Measurements from ENCODE around the gene TIAM2. TPM values are rescaled to one million over a fixed set of nuclear protein-coding genes. Genes with fewer than 3 reads are reported as not detected.

The TIAM2 gene
- total and polyA plus RNA-seq, 2 experiments from 2014 or later, result 14.2 to 24.4 TPM

GRCh38 chr6:155219299-155219698, 224.2 kb downstream of the TIAM2 start (continued):
- TF ChIP-seq EZH2phosphoT487 (IDR thresholded peaks at IDR 0.05; ENCODE audit: unreplicated experiment) (no peak), POLR2AphosphoS5 (IDR thresholded peaks at IDR 0.05; ENCODE audit: low read depth) (no peak), ZNF331 (CRISPR knock-in tag; IDR thresholded peaks at IDR 0.05; ENCODE audit: low read depth) (no peak), STAT1 (IDR thresholded peaks at IDR 0.05; ENCODE audit: unreplicated experiment) (no peak), CTCF (conservative IDR thresholded peaks at IDR 0.05; ENCODE audit: low read depth in 2 of 2) (no peak), JUNB (IDR thresholded peaks at IDR 0.05; ENCODE audit: unreplicated experiment) (no peak), NANOG (IDR thresholded peaks at IDR 0.05; ENCODE audit: borderline replicate concordance) (no peak), REST (IDR thresholded peaks at IDR 0.05; ENCODE audit: unreplicated experiment) (no peak)

GRCh38 chr6:155219858-155220301, 224.8 kb downstream of the TIAM2 start:
- no peaks in the 10 kb centered on the region for H3K36me3 ChIP-seq (ENCODE audit: insufficient read depth)
- no peaks in the 10 kb centered on the region for H3K9me2 ChIP-seq (ENCODE audit: insufficient read depth)
- Mint-ChIP-seq H3K27ac (peak overlapping the region; percentile 58; the same call in 1 of the 2 replicates), H3K9me3 (no peaks in the 10 kb centered on the region), H3K4me3 (no peak overlapping the region), H3K4me1 (peaks cover 29% of the 10 kb centered on the region), H3K36me3 (ENCODE audit: low read depth) (peaks cover 4% of the 10 kb centered on the region), H3K27me3 (ENCODE audit: insufficient read depth, low read depth, poor library complexity) (peaks cover 9% of the 10 kb centered on the region)
- H3K27ac ChIP-seq (ENCODE audit: low read depth), result no peak overlapping the region
- H4K20me1 ChIP-seq (replicated peaks; ENCODE audit: insufficient read depth), result no peaks in the 10 kb centered on the region
- no peak for DNase-seq (ENCODE audit: low spot score)
- no peaks in the 10 kb centered on the region for H3K79me2 ChIP-seq (replicated peaks; ENCODE audit: insufficient read depth)
- no peak for ATAC-seq
- H3K4me3 ChIP-seq, result no peak overlapping the region
- no peak overlapping the region for H3K4me2 ChIP-seq
- TF ChIP-seq NANOG (IDR thresholded peaks at IDR 0.05; ENCODE audit: borderline replicate concordance), result no peak
- no peak for TF ChIP-seq POLR2AphosphoS5 (IDR thresholded peaks at IDR 0.05; ENCODE audit: low read depth)
- no peak for TF ChIP-seq STAT1 (IDR thresholded peaks at IDR 0.05; ENCODE audit: unreplicated experiment)
- TF ChIP-seq EZH2phosphoT487 (IDR thresholded peaks at IDR 0.05; ENCODE audit: unreplicated experiment), result no peak
- TF ChIP-seq ZNF114 (CRISPR knock-in tag; IDR thresholded peaks at IDR 0.05), result no peak
- no peak for TF ChIP-seq ZNF462 (CRISPR knock-in tag; IDR thresholded peaks at IDR 0.05)
- no peak for TF ChIP-seq EZH2 (IDR thresholded peaks at IDR 0.05; ENCODE audit: low read depth, unreplicated experiment)
- no peak for TF ChIP-seq CREB1 (CRISPR knock-in tag; IDR thresholded peaks at IDR 0.05; ENCODE audit: low read depth)
- TF ChIP-seq ETS1 (IDR thresholded peaks at IDR 0.05), result no peak
- H2AFZ ChIP-seq, result no peak overlapping the region
- H3K4me1 ChIP-seq (ENCODE audit: insufficient read depth), result peaks cover 4% of the 10 kb centered on the region; the same call in 1 of the 2 replicates
- H3K27me3 ChIP-seq (ENCODE audit: insufficient read depth), result no peaks in the 10 kb centered on the region
- H3F3A ChIP-seq (replicated peaks; ENCODE audit: low read depth), result no peaks in the 10 kb centered on the region
